ENCODE data around the gene IDH3G. TPM values are rescaled to one million over a fixed set of nuclear protein-coding genes. Genes with fewer than 3 reads are reported as not detected.

Gene IDH3G
- polyA plus RNA-seq, 1 donor (not counting 4 experiments of a cell fraction or from before 2014, with no cell fraction given): 44.7 TPM

DNA sequence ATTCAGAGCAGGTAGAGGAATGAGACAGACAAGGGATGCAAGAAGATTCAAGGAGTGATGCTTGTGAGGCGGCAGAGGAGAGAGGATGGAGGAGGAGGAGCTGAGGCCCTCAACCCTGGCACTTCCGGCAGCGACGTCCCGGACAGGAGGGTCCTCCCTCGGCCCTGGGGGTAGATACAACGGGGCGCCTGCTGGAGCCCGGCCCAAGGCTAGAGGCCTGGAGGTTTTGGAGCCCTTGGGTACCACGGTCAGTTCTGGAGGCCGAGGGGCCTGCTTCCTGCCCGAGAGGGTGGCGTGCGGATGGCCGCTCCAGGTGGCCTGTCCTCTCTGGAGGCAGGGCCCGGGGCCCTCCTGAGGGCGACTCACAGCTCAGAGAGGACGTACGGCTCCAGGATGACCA lies 13.8 kb upstream of the IDH3G start:
- no peaks in the 10 kb centered on the region for H3K4me1 ChIP-seq (ENCODE audit: control insufficient read depth, extremely low read depth, insufficient read depth, low read length)
- DNase-seq (ENCODE audit: low read depth, low spot score) (no peak), FAIRE-seq (no peak)
- H3K4me2 ChIP-seq (ENCODE audit: control insufficient read depth, extremely low read depth, insufficient read depth, low read depth, low read length): no peak overlapping the region
- H4K20me1 ChIP-seq (ENCODE audit: control insufficient read depth, extremely low read depth, insufficient read depth, low read length): no peaks in the 10 kb centered on the region
- TF ChIP-seq CTCF (optimal IDR thresholded peaks at IDR 0.05 in 1 of 3, IDR thresholded peaks at IDR 0.05 in 1 of 3, conservative IDR thresholded peaks at IDR 0.05 in 1 of 3; ENCODE audit: extremely low read depth in 1 of 3, insufficient read depth in 2 of 3, low read length in 3 of 3) (no peak), EZH2 (IDR thresholded peaks at IDR 0.05; ENCODE audit: low read length) (no peak)
- H3K9me1 ChIP-seq (ENCODE audit: control insufficient read depth, extremely low read depth, insufficient read depth, low read length): no peaks in the 10 kb centered on the region
- H3K27ac ChIP-seq (ENCODE audit: control insufficient read depth, insufficient read depth, low read length): no peak overlapping the region
- no peaks in the 10 kb centered on the region for H3K36me3 ChIP-seq (ENCODE audit: control insufficient read depth in 2 of 2, extremely low read depth in 1 of 2, insufficient read depth in 2 of 2, low read length in 2 of 2)
- no peaks in the 10 kb centered on the region for H3K9me3 ChIP-seq (ENCODE audit: control insufficient read depth, low read depth, low read length)
- H3K27me3 ChIP-seq (ENCODE audit: control insufficient read depth, extremely low read depth, insufficient read depth, low read length): no peaks in the 10 kb centered on the region
- H3K79me2 ChIP-seq (ENCODE audit: control insufficient read depth, insufficient read depth, low read length): no peaks in the 10 kb centered on the region
- no peak overlapping the region for H3K4me3 ChIP-seq (ENCODE audit: control insufficient read depth in 2 of 3, extremely low read depth in 1 of 3, insufficient read depth in 2 of 3, low read depth in 1 of 3, low read length in 3 of 3)
- dilution Hi-C loops (cut with MboI; ENCODE audit: extremely low pct_ligation_motif_present, low sequenced_read_pairs): no loop called here
- no peak overlapping the region for H2AFZ ChIP-seq (ENCODE audit: control insufficient read depth, low read length)
- no peak overlapping the region for H3K9ac ChIP-seq (ENCODE audit: control insufficient read depth, extremely low read depth, insufficient read depth, low read length)

GRCh38 chrX:153806999-153807575 lies 12.9 kb upstream of the IDH3G start:
- DNase-seq (ENCODE audit: low read depth, low spot score) (no peak), FAIRE-seq (no peak)
- Histone ChIP-seq H3K9me1 (ENCODE audit: control insufficient read depth, extremely low read depth, insufficient read depth, low read length) (no peaks in the 10 kb centered on the region), H4K20me1 (ENCODE audit: control insufficient read depth, extremely low read depth, insufficient read depth, low read length) (no peaks in the 10 kb centered on the region), H3K79me2 (ENCODE audit: control insufficient read depth, insufficient read depth, low read length) (no peaks in the 10 kb centered on the region), H3K4me1 (ENCODE audit: control insufficient read depth, extremely low read depth, insufficient read depth, low read length) (no peaks in the 10 kb centered on the region), H3K9me3 (ENCODE audit: control insufficient read depth, low read depth, low read length) (no peaks in the 10 kb centered on the region), H3K36me3 (ENCODE audit: control insufficient read depth in 2 of 2, extremely low read depth in 1 of 2, insufficient read depth in 2 of 2, low read length in 2 of 2) (no peaks in the 10 kb centered on the region), H3K27ac (ENCODE audit: control insufficient read depth, insufficient read depth, low read length) (no peak overlapping the region), H3K4me3 (ENCODE audit: control insufficient read depth in 2 of 3, extremely low read depth in 1 of 3, insufficient read depth in 2 of 3, low read depth in 1 of 3, low read length in 3 of 3) (no peak overlapping the region), H3K4me2 (ENCODE audit: control insufficient read depth, extremely low read depth, insufficient read depth, low read depth, low read length) (no peak overlapping the region), H3K9ac (ENCODE audit: control insufficient read depth, extremely low read depth, insufficient read depth, low read length) (no peak overlapping the region), H2AFZ (ENCODE audit: control insufficient read depth, low read length) (no peak overlapping the region), H3K27me3 (ENCODE audit: control insufficient read depth, extremely low read depth, insufficient read depth, low read length) (no peaks in the 10 kb centered on the region)
- dilution Hi-C loops (cut with MboI; ENCODE audit: extremely low pct_ligation_motif_present, low sequenced_read_pairs): no loop called here
- TF ChIP-seq CTCF (optimal IDR thresholded peaks at IDR 0.05 in 1 of 3, IDR thresholded peaks at IDR 0.05 in 1 of 3, conservative IDR thresholded peaks at IDR 0.05 in 1 of 3; ENCODE audit: extremely low read depth in 1 of 3, insufficient read depth in 2 of 3, low read length in 3 of 3) (no peak), EZH2 (IDR thresholded peaks at IDR 0.05; ENCODE audit: low read length) (no peak)
